T follicular helper cell (primary cell): Measurements from ENCODE around the gene NR6A1.
"Not testable (repeated sequence)": the region's sequence is repeated elsewhere in the genome, so short reads cannot be mapped to it uniquely, and the experiment has no call there.

ENCODE experiments used
- DNase-seq: peaks from one replicate; pipeline ENCODE4 v3.0.0-alpha.2; 2020; ENCODE audit warnings: low read depth

The NR6A1 gene

GRCh38 chr9:124760719-124761118 lies 10.4 kb downstream of the NR6A1 start:
- no peak for DNase-seq

- no peak for DNase-seq
Observed at GRCh38 chr9:124759327-124759726, 11.8 kb downstream of the NR6A1 start.

GRCh38 chr9:124758691-124759090 lies 12.4 kb downstream of the NR6A1 start:
- no peak for DNase-seq

- DNase-seq = no peak
Observed at GRCh38 chr9:124758061-124758460, 13.1 kb downstream of the NR6A1 start.

GRCh38 chr9:124757616-124758015 lies 13.5 kb downstream of the NR6A1 start:
- DNase-seq = no peak

GRCh38 chr9:124756011-124756410 lies 15.1 kb downstream of the NR6A1 start:
- no peak for DNase-seq

GRCh38 chr9:124755061-124755460 lies 16.1 kb downstream of the NR6A1 start:
- DNase-seq = no peak

GRCh38 chr9:124754289-124754688 lies 16.8 kb downstream of the NR6A1 start:
- no peak for DNase-seq

GRCh38 chr9:124752967-124753366 lies 18.1 kb downstream of the NR6A1 start:
- DNase-seq = no peak

- no peak for DNase-seq
Observed at GRCh38 chr9:124749781-124750180, 21.3 kb downstream of the NR6A1 start.

- DNase-seq = no peak
Observed at GRCh38 chr9:124749284-124749683, 21.8 kb downstream of the NR6A1 start.

GRCh38 chr9:124747065-124747464 lies 24.0 kb downstream of the NR6A1 start:
- no peak for DNase-seq

- no peak for DNase-seq
Observed at GRCh38 chr9:124743686-124744348, 27.3 kb downstream of the NR6A1 start.

- DNase-seq = no peak
Observed at GRCh38 chr9:124742940-124743339, 28.2 kb downstream of the NR6A1 start.

- no peak for DNase-seq
Observed at GRCh38 chr9:124741662-124742061, 29.4 kb downstream of the NR6A1 start.

GRCh38 chr9:124741149-124741548 lies 30.0 kb downstream of the NR6A1 start:
- DNase-seq = no peak

GRCh38 chr9:124739360-124739759 lies 31.8 kb downstream of the NR6A1 start:
- no peak for DNase-seq

GRCh38 chr9:124738075-124738474 lies 33.0 kb downstream of the NR6A1 start:
- not testable (repeated sequence) for DNase-seq

- no peak for DNase-seq
Observed at GRCh38 chr9:124735121-124735520, 36.0 kb downstream of the NR6A1 start.

GRCh38 chr9:124734741-124735083 lies 36.4 kb downstream of the NR6A1 start:
- not testable (repeated sequence) for DNase-seq

- DNase-seq = no peak
Observed at GRCh38 chr9:124733964-124734740, 37.0 kb downstream of the NR6A1 start.

- no peak for DNase-seq
Observed at GRCh38 chr9:124730772-124731171, 40.3 kb downstream of the NR6A1 start.

- no peak for DNase-seq
Observed at GRCh38 chr9:124726886-124727285, 44.2 kb downstream of the NR6A1 start.

- no peak for DNase-seq
Observed at GRCh38 chr9:124725068-124725452, 46.1 kb downstream of the NR6A1 start.
